OCI-LY7 (cell line): Measurements from ENCODE around the gene SDC3.

Experiments
- EZH2phosphoT487 ChIP-seq: fragments of 200-600 bp; sonication (generic); IDR thresholded peaks from 2 replicates; pipeline ENCODE4 v1.6.1; 2018; ENCODE audit warnings: low read depth, borderline replicate concordance, mild to moderate bottlenecking, mixed run types, antibody characterized with exemption, low read length, moderate library complexity, mixed read lengths
- TF ChIP-seq, protein P1 (sequence below): fragments of 200-600 bp; sonication (generic); conservative IDR thresholded peaks from 2 replicates; pipeline ENCODE4 v1.5.1; 2014; ENCODE audit warnings: mild to moderate bottlenecking, antibody characterized with exemption, low read length, moderate library complexity, mixed read lengths

DNA sequence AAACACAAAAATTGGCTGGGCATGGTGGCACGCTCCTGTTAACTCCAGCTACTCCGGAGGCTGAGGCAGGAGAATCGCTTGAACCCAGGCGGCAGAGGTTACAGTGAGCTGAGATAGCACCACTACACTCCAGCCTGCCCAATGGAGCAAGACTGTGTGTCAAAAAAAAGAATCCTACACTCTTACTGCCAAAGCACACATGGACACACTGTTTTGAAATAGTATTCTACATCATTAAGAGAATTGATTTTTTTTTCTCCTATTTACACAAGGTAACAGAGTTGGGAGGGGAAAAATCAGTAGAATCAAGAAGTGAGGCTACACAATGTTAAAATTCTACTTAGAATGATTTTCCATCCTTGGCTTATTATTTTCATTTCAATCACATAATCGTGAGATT lies 42.1 kb upstream of the SDC3 start:
- TF ChIP-seq, protein P1, sequence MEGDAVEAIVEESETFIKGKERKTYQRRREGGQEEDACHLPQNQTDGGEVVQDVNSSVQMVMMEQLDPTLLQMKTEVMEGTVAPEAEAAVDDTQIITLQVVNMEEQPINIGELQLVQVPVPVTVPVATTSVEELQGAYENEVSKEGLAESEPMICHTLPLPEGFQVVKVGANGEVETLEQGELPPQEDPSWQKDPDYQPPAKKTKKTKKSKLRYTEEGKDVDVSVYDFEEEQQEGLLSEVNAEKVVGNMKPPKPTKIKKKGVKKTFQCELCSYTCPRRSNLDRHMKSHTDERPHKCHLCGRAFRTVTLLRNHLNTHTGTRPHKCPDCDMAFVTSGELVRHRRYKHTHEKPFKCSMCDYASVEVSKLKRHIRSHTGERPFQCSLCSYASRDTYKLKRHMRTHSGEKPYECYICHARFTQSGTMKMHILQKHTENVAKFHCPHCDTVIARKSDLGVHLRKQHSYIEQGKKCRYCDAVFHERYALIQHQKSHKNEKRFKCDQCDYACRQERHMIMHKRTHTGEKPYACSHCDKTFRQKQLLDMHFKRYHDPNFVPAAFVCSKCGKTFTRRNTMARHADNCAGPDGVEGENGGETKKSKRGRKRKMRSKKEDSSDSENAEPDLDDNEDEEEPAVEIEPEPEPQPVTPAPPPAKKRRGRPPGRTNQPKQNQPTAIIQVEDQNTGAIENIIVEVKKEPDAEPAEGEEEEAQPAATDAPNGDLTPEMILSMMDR, result no peak
- no peak for TF ChIP-seq EZH2phosphoT487
